ENCODE measurements around the gene NME4. TPM values are rescaled to one million over a fixed set of nuclear protein-coding genes. Genes with fewer than 3 reads are reported as not detected.
"Not testable (repeated sequence)": the region's sequence is repeated elsewhere in the genome, so short reads cannot be mapped to it uniquely, and the experiment has no call there.

Gene NME4
- total RNA-seq, 3 donors from 2014 or later (not counting 1 experiment from before 2014, with no cell fraction given): 10.7 to 27.4 (median 25.4) TPM

- no peaks in the 10 kb centered on the region for H3K36me3 Mint-ChIP-seq
- no peak overlapping the region for H3K4me3 Mint-ChIP-seq
- H3K27ac Mint-ChIP-seq: no peak overlapping the region
- TF ChIP-seq, protein P1, sequence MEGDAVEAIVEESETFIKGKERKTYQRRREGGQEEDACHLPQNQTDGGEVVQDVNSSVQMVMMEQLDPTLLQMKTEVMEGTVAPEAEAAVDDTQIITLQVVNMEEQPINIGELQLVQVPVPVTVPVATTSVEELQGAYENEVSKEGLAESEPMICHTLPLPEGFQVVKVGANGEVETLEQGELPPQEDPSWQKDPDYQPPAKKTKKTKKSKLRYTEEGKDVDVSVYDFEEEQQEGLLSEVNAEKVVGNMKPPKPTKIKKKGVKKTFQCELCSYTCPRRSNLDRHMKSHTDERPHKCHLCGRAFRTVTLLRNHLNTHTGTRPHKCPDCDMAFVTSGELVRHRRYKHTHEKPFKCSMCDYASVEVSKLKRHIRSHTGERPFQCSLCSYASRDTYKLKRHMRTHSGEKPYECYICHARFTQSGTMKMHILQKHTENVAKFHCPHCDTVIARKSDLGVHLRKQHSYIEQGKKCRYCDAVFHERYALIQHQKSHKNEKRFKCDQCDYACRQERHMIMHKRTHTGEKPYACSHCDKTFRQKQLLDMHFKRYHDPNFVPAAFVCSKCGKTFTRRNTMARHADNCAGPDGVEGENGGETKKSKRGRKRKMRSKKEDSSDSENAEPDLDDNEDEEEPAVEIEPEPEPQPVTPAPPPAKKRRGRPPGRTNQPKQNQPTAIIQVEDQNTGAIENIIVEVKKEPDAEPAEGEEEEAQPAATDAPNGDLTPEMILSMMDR (IDR thresholded peaks at IDR 0.05): no peak
- H3K36me3 ChIP-seq (ENCODE audit: control insufficient read depth, insufficient read depth, low read length): no peaks in the 10 kb centered on the region
- H3K27me3 Mint-ChIP-seq (ENCODE audit: low read depth in 2 of 2): no peaks in the 10 kb centered on the region
- DNase-seq: no peak
- no peak overlapping the region for H3K27ac ChIP-seq (ENCODE audit: low read length)
- 95% methylated on average over 47 of the region's 47 CpGs for whole genome bisulfite sequencing (ENCODE audit: insufficient coverage)
- no peak overlapping the region for H3K4me3 ChIP-seq (ENCODE audit: low read length)
- no peaks in the 10 kb centered on the region for H3K27me3 ChIP-seq (ENCODE audit: control insufficient read depth, insufficient read depth, low read length)
- ATAC-seq: no peak
- peaks cover 7 to 11% of the 10 kb centered on the region in 2 donors for H3K4me1 Mint-ChIP-seq
- H3K9me3 ChIP-seq (ENCODE audit: control insufficient read depth, insufficient read depth, low read length): no peaks in the 10 kb centered on the region
- intact Hi-C loops (cut with micrococcal nuclease): no loop called here
- peaks cover 23% of the 10 kb centered on the region for H3K4me1 ChIP-seq (ENCODE audit: control insufficient read depth, insufficient read depth, low read length)
- no peaks in the 10 kb centered on the region for H3K9me3 Mint-ChIP-seq
Observed at GRCh38 chr16:360698-361336, 36.2 kb upstream of the NME4 start.

DNA sequence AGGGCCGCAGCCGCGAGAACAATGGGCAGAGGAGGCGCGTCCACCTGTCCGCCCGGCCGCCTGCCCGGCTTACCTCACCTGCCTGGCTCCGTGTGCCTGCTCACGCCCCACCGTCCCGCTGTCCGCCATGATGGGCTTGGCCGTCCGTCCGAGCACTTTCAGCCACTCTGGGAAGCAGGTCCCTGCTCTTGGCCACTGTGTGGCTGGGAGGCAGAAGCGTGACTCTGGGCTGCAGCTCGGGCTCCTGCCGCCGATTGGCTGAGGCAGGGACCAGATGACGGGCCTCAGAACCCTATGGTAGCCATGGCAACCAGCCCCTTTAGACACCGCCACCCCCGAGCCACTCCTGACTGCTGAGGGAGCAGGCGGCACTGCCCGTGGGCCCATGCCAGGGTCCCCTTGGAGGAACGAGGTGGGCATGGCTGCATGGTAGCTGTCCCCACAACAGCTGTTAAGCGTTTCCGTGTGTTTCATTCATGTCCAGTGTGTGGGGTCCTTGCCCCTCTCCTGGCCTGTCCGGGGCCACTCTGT lies 35.6 kb upstream of the NME4 start:
- 93% methylated on average over 30 of the region's 30 CpGs for WGBS (ENCODE audit: insufficient coverage)
- DNase-seq (no peak), ATAC-seq (no peak)
- H3K4me3 Mint-ChIP-seq: no peak overlapping the region
- H3K27me3 ChIP-seq (ENCODE audit: control insufficient read depth, insufficient read depth, low read length): no peaks in the 10 kb centered on the region
- H3K27ac Mint-ChIP-seq: no peak overlapping the region
- peaks cover 7 to 8% of the 10 kb centered on the region in 2 donors for H3K4me1 Mint-ChIP-seq
- no peaks in the 10 kb centered on the region for H3K9me3 ChIP-seq (ENCODE audit: control insufficient read depth, insufficient read depth, low read length)
- H3K9me3 Mint-ChIP-seq: no peaks in the 10 kb centered on the region
- no peaks in the 10 kb centered on the region for H3K36me3 ChIP-seq (ENCODE audit: control insufficient read depth, insufficient read depth, low read length)
- peaks cover 17% of the 10 kb centered on the region for H3K4me1 ChIP-seq (ENCODE audit: control insufficient read depth, insufficient read depth, low read length)
- no peaks in the 10 kb centered on the region for H3K27me3 Mint-ChIP-seq (ENCODE audit: low read depth in 2 of 2)
- no peak overlapping the region for H3K4me3 ChIP-seq (ENCODE audit: low read length)
- TF ChIP-seq, protein P1 (IDR thresholded peaks at IDR 0.05): no peak
- no peaks in the 10 kb centered on the region for H3K36me3 Mint-ChIP-seq
- no peak overlapping the region for H3K27ac ChIP-seq (ENCODE audit: low read length)
- intact Hi-C loops (cut with micrococcal nuclease): no loop called here

DNA sequence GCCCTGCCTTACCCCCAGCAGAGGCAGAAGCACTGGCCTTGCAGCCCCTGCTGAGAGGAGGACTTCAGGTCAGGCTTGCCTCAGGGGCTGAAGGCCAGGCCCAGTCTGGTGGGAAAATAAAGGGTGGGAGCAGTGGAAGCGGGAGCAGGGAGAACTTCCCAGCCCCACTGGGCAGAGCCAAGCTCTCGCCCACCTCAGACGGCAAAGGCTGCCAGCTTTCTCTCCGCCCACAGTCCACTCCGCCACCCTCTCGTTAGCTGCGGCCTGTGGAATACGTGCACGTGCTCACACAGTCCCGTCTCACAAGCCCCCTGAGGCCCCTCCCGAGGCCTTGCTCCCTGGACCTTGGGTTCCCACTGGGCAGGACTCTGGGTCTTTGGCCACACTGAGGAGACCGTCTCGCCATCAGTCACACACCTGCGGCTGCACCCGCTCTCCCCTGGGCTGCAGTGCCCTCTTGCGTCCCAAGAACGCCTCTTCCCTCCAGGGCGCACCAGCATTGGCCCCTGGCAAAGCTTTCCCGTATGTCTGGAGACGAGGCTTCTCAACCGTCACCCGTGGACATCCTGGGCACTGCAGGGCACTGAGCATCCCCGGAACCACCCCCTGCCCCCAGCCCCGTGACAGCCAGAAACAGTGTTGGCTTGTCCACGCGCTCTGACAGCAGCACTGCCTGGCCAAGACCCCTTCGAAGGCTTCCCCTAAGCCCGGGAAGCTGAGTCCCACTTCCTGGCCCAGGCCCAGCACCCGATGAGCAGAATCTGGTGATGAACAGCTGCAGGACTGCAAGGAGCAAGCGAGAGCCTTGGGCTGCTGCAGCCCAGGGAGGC lies 34.9 kb upstream of the NME4 start:
- Histone ChIP-seq H3K27ac (ENCODE audit: low read length) (no peak overlapping the region), H3K27me3 (ENCODE audit: control insufficient read depth, insufficient read depth, low read length) (no peaks in the 10 kb centered on the region), H3K36me3 (ENCODE audit: control insufficient read depth, insufficient read depth, low read length) (peaks cover 4% of the 10 kb centered on the region), H3K4me1 (ENCODE audit: control insufficient read depth, insufficient read depth, low read length) (peaks cover 10% of the 10 kb centered on the region), H3K9me3 (ENCODE audit: control insufficient read depth, insufficient read depth, low read length) (no peaks in the 10 kb centered on the region), H3K4me3 (ENCODE audit: low read length) (no peak overlapping the region)
- intact Hi-C loops (cut with micrococcal nuclease): loop anchor here (1.0 kb wide), 2 partner anchors 59 to 255 kb away; no protein-coding TSS in a partner anchor
- TF ChIP-seq, protein P1 (IDR thresholded peaks at IDR 0.05): peak; percentile 70
- peak; percentile 67 to 89 for DNase-seq
- no peak overlapping the region for H3K4me3 Mint-ChIP-seq
- no peaks in the 10 kb centered on the region for H3K27me3 Mint-ChIP-seq (ENCODE audit: low read depth in 2 of 2)
- ATAC-seq: peak; percentile 89 to 98 (median 95)
- H3K27ac Mint-ChIP-seq: no peak overlapping the region
- 32% methylated on average over 30 of the region's 30 CpGs for WGBS (ENCODE audit: insufficient coverage)
- no peaks in the 10 kb centered on the region for H3K36me3 Mint-ChIP-seq
- no peaks in the 10 kb centered on the region for H3K9me3 Mint-ChIP-seq
- H3K4me1 Mint-ChIP-seq: peaks cover 5 to 7% of the 10 kb centered on the region in 2 donors

- ATAC-seq; H3K4me3 Mint-ChIP-seq; H3K9me3 Mint-ChIP-seq; DNase-seq; H3K36me3 ChIP-seq (ENCODE audit: control insufficient read depth, insufficient read depth, low read length); H3K27ac ChIP-seq (ENCODE audit: low read length); H3K36me3 Mint-ChIP-seq; H3K4me3 ChIP-seq (ENCODE audit: low read length); H3K27ac Mint-ChIP-seq; H3K4me1 ChIP-seq (ENCODE audit: control insufficient read depth, insufficient read depth, low read length); H3K4me1 Mint-ChIP-seq; H3K27me3 ChIP-seq (ENCODE audit: control insufficient read depth, insufficient read depth, low read length); H3K9me3 ChIP-seq (ENCODE audit: control insufficient read depth, insufficient read depth, low read length); H3K27me3 Mint-ChIP-seq (ENCODE audit: low read depth in 2 of 2): not testable (repeated sequence)
- WGBS (ENCODE audit: insufficient coverage): 82% methylated on average over 17 of the region's 24 CpGs
- intact Hi-C loops (cut with micrococcal nuclease): loop anchor here (1.0 kb wide), 2 partner anchors 59 to 255 kb away; no protein-coding TSS in a partner anchor
Observed at GRCh38 chr16:362702-362999, 34.3 kb upstream of the NME4 start.

Data from natural killer cell (primary cell).